CD4-positive, alpha-beta T cell treated with Interferon gamma for 1 hour (primary cell): Measurements from ENCODE around the gene DENND1A.

Experiments
- DNase-seq: peaks from one replicate; pipeline ENCODE4 v3.0.0-alpha.2; 2020

The DENND1A gene

GRCh38 chr9:123551734-123552133 lies 378.2 kb downstream of the DENND1A start:
- DNase-seq = no peak

DNA sequence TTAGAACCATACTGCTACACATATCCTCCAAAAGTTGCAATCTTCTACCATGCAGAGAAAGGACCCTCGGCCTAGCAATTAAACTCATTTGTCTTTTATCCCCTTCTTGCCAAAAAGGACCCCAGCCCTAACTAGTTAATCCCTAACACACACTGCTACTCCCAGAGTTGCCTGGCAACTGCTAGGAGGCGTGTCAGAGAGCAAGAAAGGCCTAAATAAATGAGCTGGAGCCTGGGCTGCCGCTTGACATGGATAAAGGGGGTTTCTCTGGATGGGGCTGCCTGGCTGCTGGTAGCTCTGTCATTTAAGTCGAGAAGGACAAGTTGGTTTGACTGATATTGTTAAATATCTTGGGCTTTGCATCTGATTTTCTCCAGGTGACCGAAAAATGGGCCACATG lies 379.1 kb downstream of the DENND1A start:
- DNase-seq = no peak

- no peak for DNase-seq
Observed at GRCh38 chr9:123550012-123550411, 379.9 kb downstream of the DENND1A start.

DNA sequence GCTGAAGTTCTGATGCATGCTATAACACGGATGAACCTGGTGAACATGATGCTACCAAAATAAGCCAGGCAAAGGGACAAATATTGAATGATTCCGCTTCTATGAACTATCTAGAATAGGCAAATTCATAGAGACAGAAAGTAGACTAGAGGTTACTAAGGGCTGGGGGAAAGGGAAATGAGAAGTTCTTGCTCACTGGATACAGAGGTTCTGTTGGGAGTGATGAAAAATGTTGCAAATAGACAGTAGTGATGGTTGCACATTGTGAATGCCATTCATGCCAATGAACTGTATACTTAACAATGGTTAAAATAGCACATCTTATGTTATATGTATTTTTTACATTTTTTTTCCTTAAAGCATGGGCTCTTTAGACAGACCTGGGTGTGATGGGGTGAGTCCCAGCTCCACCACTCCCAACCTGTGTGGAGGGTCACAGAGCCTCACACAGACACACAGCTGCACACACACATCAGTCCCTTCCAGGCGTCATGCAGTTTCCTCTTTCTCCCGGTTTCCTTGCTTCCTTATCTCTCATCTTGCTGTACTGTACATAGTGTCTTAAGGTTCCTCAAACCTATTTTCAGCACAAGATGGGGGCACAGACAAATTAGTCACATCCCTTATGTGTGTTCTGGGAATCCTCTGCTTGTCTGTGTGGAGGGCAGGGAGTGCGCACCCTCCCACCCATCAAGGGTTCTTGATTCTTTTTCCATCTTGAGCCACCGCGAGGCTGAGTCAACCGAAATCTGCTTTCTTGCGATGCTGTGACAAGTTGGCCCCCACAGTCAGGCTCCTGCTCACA lies 381.0 kb downstream of the DENND1A start:
- peak; percentile 10 for DNase-seq

- DNase-seq = no peak
Observed at GRCh38 chr9:123544007-123544827, 385.7 kb downstream of the DENND1A start.

DNA sequence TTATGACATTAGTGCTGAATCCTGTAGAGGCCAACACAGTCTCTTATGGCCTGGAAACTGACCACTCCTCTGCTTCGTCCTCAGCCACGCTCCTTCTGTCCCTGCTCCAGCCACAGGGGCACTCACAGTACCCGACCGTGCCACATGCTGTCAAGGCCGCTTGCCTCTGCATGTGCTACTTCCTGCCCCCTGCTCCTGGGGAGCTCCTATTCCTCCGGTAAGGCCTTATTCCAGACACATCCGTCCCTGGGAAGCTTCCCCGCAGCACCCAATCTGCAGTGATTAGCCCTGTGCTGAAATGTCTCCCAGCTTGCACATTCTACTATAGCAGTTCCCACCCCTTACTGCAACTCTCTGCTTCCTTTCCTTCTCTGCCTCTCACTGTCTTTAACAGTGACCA lies 386.4 kb downstream of the DENND1A start:
- no peak for DNase-seq

GRCh38 chr9:123542435-123543225 lies 387.3 kb downstream of the DENND1A start:
- no peak for DNase-seq

- DNase-seq = no peak
Observed at GRCh38 chr9:123541411-123541810, 388.5 kb downstream of the DENND1A start.

GRCh38 chr9:123540457-123540856 lies 389.5 kb downstream of the DENND1A start:
- no peak for DNase-seq

DNA sequence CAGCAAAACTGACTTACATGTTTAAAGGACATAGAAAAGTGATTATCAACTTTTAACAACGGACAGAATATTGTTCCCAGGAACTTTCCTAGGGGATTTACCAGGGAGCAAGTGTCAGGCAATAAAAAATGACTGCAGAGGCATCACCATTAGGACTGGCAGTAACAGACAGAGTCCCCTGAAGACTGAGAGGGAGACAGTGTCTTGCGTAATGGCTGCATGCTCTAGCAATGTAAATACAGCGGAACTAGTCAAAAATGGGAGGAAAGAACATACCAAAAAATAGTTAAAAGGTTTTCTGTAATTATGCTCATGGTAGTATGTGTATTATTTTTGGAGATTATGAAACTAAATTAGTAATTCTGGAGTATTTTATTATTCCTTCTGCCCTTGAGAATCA lies 392.1 kb downstream of the DENND1A start:
- no peak for DNase-seq

- DNase-seq = no peak
Observed at GRCh38 chr9:123536455-123536868, 393.5 kb downstream of the DENND1A start.

DNA sequence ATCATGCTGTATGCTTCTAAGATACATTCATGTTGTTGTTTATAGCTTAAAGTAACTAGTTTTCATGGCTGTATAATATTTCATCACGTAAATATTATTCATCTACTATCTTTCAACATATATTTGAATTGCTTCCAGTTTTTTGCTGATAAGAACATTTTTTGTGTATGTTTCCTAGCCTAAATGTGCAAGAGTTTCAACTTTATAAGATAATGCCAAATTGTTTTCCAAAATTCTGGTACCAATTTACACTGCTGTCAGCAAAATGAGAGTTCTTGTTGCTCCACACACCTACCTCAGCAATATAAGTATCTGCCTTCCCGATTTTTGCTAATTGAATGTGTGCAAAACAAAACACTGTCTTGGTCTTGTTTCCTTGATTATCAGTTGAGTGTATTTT lies 395.6 kb downstream of the DENND1A start:
- no peak for DNase-seq

GRCh38 chr9:123530244-123530643 lies 399.7 kb downstream of the DENND1A start:
- no peak for DNase-seq

GRCh38 chr9:123528501-123528900 lies 401.4 kb downstream of the DENND1A start:
- no peak for DNase-seq

DNA sequence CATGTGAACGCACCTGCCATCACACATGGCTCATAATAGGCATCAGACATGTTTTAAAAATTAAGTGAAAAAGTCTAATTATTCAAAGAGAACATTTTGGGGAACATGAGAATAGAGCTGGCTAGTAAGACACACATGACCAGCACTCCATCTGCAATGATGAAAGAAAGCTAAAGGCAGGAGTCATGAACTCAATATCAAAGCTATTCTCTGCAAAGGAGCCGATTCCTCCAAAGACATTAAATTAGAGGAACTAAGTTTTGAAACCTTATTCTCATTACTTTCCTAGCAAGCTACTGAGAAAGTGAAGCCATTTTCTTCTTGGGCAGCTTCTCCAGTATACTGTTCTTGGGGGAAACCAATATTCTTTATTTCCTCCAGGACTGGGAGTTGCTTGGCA lies 401.9 kb downstream of the DENND1A start:
- DNase-seq = no peak

DNA sequence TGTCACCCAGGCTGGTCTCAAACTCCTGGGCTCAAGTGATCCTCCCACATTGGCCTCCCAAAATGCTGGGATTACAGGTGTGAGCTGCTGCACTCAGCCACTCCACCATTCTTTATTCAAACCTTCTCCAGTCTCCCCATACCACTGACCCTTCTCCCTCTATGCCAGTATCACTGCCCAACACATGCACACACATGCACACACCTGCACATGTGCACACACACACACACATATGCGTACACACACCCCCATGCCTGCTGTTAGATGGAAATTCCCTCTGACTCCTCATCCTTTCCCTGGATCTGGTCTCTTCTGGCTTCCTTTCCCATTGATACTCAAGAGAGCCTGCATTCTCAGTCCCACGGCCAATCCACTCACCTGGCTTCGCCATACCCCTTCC lies 404.0 kb downstream of the DENND1A start:
- DNase-seq = no peak

DNA sequence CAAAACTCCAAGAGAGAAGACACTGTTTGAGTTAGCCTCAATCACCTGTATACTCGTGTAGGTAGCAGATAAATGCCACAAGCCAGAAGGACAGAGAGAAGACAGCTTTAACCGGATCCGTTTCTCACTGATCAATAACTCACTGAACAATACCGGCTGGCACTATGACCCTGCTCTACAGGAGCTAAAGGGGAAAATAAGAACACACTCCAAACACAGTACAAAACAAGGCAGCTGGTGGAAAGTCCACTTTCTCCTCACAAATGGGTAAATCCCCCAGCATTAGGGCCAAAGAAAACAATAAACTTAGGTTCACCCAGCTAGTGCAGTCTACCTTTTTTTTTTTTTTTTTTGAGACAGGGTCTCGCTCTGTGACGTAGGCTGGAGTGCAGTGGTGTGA lies 404.5 kb downstream of the DENND1A start:
- no peak for DNase-seq

- DNase-seq = no peak
Observed at GRCh38 chr9:123524866-123525265, 405.1 kb downstream of the DENND1A start.

DNA sequence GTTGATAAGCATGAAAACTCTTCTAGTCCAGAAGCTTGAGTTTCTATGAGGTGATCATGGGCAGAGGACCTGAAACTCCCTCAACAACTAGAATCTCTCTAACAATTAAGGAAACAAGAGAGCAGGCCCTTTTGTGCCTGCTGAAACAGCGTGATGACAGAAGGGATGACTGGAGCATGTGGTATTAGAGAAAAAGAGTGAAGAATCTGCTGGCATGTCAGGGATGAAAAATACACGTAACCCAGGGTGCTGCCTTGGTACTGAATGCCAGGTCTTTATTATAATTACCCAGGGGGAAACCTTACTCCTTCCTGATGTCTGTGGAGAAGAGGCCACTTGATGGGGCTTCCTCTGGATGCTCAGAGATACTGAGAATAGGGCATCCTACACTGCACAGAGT lies 406.1 kb downstream of the DENND1A start:
- DNase-seq = no peak

- DNase-seq = no peak
Observed at GRCh38 chr9:123523001-123523400, 406.9 kb downstream of the DENND1A start.

DNA sequence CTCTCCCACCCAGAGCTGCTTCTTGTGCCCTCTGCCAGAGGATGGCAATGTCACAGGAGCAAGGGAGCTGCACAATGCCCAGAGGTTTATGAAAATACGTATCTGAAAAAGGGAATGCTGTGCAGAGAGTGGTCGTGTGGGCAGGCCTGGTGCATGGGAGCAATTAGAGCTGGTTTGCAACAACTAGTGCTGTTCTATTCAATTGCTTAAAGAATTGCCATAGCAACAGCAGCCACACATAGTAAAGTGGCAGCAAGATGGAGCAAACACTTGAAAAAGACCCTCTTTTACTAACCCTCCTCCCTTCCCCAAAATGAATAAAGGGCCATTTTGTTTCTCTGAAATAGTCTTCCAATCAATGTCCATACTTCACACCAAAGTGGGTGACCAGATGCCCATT lies 407.7 kb downstream of the DENND1A start:
- no peak for DNase-seq

GRCh38 chr9:123518338-123518737 lies 411.6 kb downstream of the DENND1A start:
- no peak for DNase-seq

GRCh38 chr9:123517512-123517911 lies 412.4 kb downstream of the DENND1A start:
- no peak for DNase-seq
